GM12873 (cell line): Measurements from ENCODE around the gene CAPZA1.

Experiments
- CTCF ChIP-seq: IDR thresholded peaks from 2 replicates; pipeline ENCODE4 v1.5.1; 2012; ENCODE audit warnings: low read depth, mild to moderate bottlenecking, moderate library complexity, low read length, control low read depth; ENCODE audit not compliant: insufficient read depth; ENCODE audit errors: missing control alignments

The CAPZA1 gene

GRCh38 chr1:112673592-112674439 lies 54.2 kb downstream of the CAPZA1 start:
- peak; percentile 54 for TF ChIP-seq CTCF

- no peak for TF ChIP-seq CTCF
Measured at GRCh38 chr1:112674440-112674985, 54.9 kb downstream of the CAPZA1 start, which contains the start of gene MOV10. Gene MOV10, plus strand, starts transcription at chr1:112674659. Its CDS starts 254 bp downstream, at chr1:112674913.

GRCh38 chr1:112674986-112675727 lies 55.5 kb downstream of the CAPZA1 start:
- TF ChIP-seq CTCF = peak; percentile 10

GRCh38 chr1:112675728-112676381 lies 56.2 kb downstream of the CAPZA1 start:
- no peak for TF ChIP-seq CTCF

GRCh38 chr1:112676543-112676942 lies 56.9 kb downstream of the CAPZA1 start:
- TF ChIP-seq CTCF = no peak

- no peak for TF ChIP-seq CTCF
Measured at GRCh38 chr1:112677501-112677900, 57.9 kb downstream of the CAPZA1 start.
